Ovary (tissue), 9 donors: ENCODE measurements around the gene NDUFS3. TPM values are rescaled to one million over a fixed set of nuclear protein-coding genes. Genes with fewer than 3 reads are reported as not detected.
A peak's percentile ranks its signal among the peaks of the same experiment; 100 is the strongest.

ENCODE experiments used
- DNase-seq, 5 donors: peaks; one replicate each; pipeline ENCODE4 v3.0.0-alpha.2; 2019 to 2020
- H3K27ac ChIP-seq, 2 donors: fragments of 200-600 bp; one replicate each; pipeline versions ENCODE4 v1.5.1 to v1.8.0; 2019 to 2022
- H3K27me3 ChIP-seq: fragments of 200-600 bp; one replicate; pipeline ENCODE4 v1.8.0; 2022
- H3K36me3 ChIP-seq: fragments of 200-600 bp; sonication (generic); one replicate; pipeline ENCODE4 v1.5.1; 2019
- H3K4me1 ChIP-seq: one replicate; pipeline ENCODE4 v1.8.1; 2013; ENCODE audit warnings: mild to moderate bottlenecking, moderate library complexity; ENCODE audit not compliant: insufficient read depth
- H3K4me3 ChIP-seq: fragments of 200-600 bp; sonication (generic); one replicate; pipeline ENCODE4 v1.5.1; 2017
- H3K9me3 ChIP-seq, 2 donors: fragments of 200-600 bp in 1 of 2; sonication (generic) in 1 of 2; one replicate each; pipeline versions ENCODE4 v1.5.1 to v1.8.1; 2013 to 2019; ENCODE audit warnings: mild to moderate bottlenecking in 1 of 2, moderate library complexity in 1 of 2
- CTCF ChIP-seq, 3 donors: fragments of 450-650 bp in 2 of 3; fragments of 200-600 bp in 1 of 3; IDR thresholded peaks; one replicate each; pipeline versions ENCODE4 v1.5.1 to v1.8.0; 2016 to 2022; ENCODE audit warnings: antibody characterized with exemption in 3 of 3, mild to moderate bottlenecking in 1 of 3
- EP300 ChIP-seq: sonication (generic); formaldehyde crosslinking; IDR thresholded peaks from one replicate; pipeline ENCODE4 v1.6.1; 2017; ENCODE audit warnings: antibody characterized with exemption
- POLR2A ChIP-seq: fragments of 450-650 bp; IDR thresholded peaks from one replicate; pipeline ENCODE4 v1.6.1; 2017; ENCODE audit warnings: antibody characterized with exemption, mild to moderate bottlenecking, moderate library complexity
- WGBS, 3 donors: extraction: QIAGEN DNeasy Blood & Tissue Kit in 1 of 3; methylation state at CpG; one replicate each; pipeline versions ENCODE4 v1.1.5 to v1.1.7; 2013 to 2017; 5-methylcytosine and 5-hydroxymethylcytosine counted together
- intact Hi-C, 4 donors: fragments of 100-400 bp; cut with DNase I; formaldehyde crosslinking; loops; one replicate each; pipeline versions ENCODE4 v1.11.0 to v1.15.1; 2022 to 2023
- polyA plus RNA-seq, 2 donors: library from polyadenylated mRNA; stranded (reverse); fragments of 200-250 nt in 1 of 2; fragments of 350-450 nt in 1 of 2; fragmentation: Illumina TruSeq in 1 of 2; extraction: RNeasy Lipid Tissue Mini Kit (QIAGEN cat#74804) in 1 of 2; gene quantifications; one replicate each; pipeline ENCODE4 v1.2.3, GENCODE V29; 2013 to 2014
- total RNA-seq, 7 donors: library from RNA; depleted of rRNA in 2 of 7; stranded (reverse); fragments of >200 nt in 2 of 7; fragmentation: NEBNext Ultra II Directional in 3 of 7; extraction: Animal tissue kit (Norgen Biotek cat#: 25700) in 3 of 7; gene quantifications; one replicate each; pipeline versions ENCODE4 v1.1.0 to v1.2.4, GENCODE V29; 2016 to 2023
- donor health status: DM: no; HTN: no; CAD: no; lungs with moderate emphysema.
- donor health status: DM: no; HTN: no; CAD: no.
- donor health status: Bipolar disorder and iron deficiency.
- donor health status: DM: yes; HTN: yes; CAD: no.
- donor health status: DM: no; HTN: no; CAD: no.
- donor health status: DM: yes; HTN: yes; CAD: no.

The NDUFS3 gene
- total and polyA plus RNA-seq, 9 donors = 40.8 to 76.9 (median 61.4) TPM

GRCh38 chr11:47570651-47571356 lies 8.1 kb upstream of the NDUFS3 start:
- Histone ChIP-seq H3K27me3 (no peaks in the 10 kb centered on the region), H3K4me1 (peaks cover 4% of the 10 kb centered on the region), H3K36me3 (no peaks in the 10 kb centered on the region), H3K27ac (no peak overlapping the region), H3K9me3 (no peaks in the 10 kb centered on the region), H3K4me3 (no peak overlapping the region)
- TF ChIP-seq POLR2A (no peak), CTCF (IDR thresholded peaks at IDR 0.05) (no peak), EP300 (no peak)
- WGBS, 3 donors = 78 to 84% (median 79%) methylated on average over 3 of the region's 3 CpGs
- intact Hi-C loops = no loop called here
- DNase-seq = no peak

- intact Hi-C loops = no loop called here
- no peaks in the 10 kb centered on the region for H3K9me3 ChIP-seq
- no peaks in the 10 kb centered on the region for H3K36me3 ChIP-seq
- TF ChIP-seq CTCF (IDR thresholded peaks at IDR 0.05) (no peak), EP300 (no peak), POLR2A (no peak)
- H3K27me3 ChIP-seq = no peaks in the 10 kb centered on the region
- no peak for DNase-seq
- H3K27ac ChIP-seq = no peak overlapping the region
- H3K4me3 ChIP-seq = no peak overlapping the region
- H3K4me1 ChIP-seq = no peaks in the 10 kb centered on the region
- 71 to 73% (median 73%) methylated on average over 4 of the region's 4 CpGs for WGBS, 3 donors
Observed at GRCh38 chr11:47571357-47571729, 7.5 kb upstream of the NDUFS3 start.

DNA sequence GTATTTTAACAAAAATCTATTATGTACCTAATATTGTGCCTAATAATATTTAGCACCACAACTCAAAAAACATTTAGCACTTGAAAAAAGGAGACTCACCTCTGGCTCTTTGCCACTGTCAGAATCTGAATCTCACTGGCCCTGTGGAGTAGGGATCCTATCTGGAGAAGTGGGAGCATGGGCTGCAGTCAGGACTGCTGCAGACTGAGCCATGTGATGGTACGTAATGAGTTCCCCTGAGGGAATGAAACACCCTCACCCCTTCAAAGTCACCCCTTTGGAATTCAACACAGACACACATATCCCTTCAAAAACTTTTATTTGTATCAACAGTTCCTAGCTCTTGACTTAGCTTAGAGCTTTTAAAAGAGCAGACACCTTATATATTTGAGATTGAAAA lies 7.0 kb upstream of the NDUFS3 start:
- Histone ChIP-seq H3K36me3 (no peaks in the 10 kb centered on the region), H3K27ac (no peak overlapping the region), H3K9me3 (no peaks in the 10 kb centered on the region), H3K27me3 (no peaks in the 10 kb centered on the region), H3K4me1 (no peaks in the 10 kb centered on the region), H3K4me3 (no peak overlapping the region)
- 67 to 77% (median 72%) methylated on average over 1 of the region's 1 CpG for WGBS, 3 donors
- no peak for DNase-seq
- TF ChIP-seq CTCF (IDR thresholded peaks at IDR 0.05) (no peak), POLR2A (no peak), EP300 (no peak)
- intact Hi-C loops = no loop called here

DNA sequence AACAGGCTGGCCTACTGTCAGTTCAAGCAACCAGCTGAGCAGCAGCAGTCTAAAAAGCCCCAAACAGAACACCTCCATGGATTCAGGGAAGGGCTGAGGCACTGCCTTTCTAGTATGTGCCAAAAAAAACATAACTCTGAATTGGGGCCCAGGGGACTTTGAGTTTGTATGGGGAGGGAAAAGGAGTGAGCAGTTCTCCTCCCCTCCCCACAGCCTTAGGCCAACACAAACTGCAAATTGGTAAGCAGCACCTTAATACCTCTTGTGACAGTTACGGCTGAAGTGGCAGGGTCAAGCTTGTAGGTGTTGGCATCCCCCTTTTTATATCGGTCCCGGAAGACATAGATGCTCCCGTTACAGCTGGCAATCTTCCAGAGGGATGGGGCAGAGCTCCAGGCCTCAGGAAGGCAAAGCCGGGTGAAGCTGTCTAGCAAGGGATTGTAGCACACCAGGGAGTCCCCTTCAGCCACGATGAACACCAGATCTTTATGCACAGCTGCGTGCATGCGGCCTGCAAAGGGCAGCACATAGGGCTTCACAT lies 6.1 kb upstream of the NDUFS3 start:
- H3K9me3 ChIP-seq = no peaks in the 10 kb centered on the region
- 34 to 42% (median 36%) methylated on average over 8 of the region's 8 CpGs for WGBS, 3 donors
- H3K27me3 ChIP-seq = no peaks in the 10 kb centered on the region
- intact Hi-C loops = no loop called here
- peaks cover 1% of the 10 kb centered on the region for H3K4me1 ChIP-seq
- H3K4me3 ChIP-seq = no peak overlapping the region
- TF ChIP-seq EP300 = no peak
- no peak for TF ChIP-seq CTCF (IDR thresholded peaks at IDR 0.05)
- H3K36me3 ChIP-seq = no peaks in the 10 kb centered on the region
- H3K27ac ChIP-seq = no peak overlapping the region
- peak in 1 of 5 donors; percentile 36 for DNase-seq
